Measurements from ENCODE around the gene PIK3CB.
"Not testable (repeated sequence)": the region's sequence is repeated elsewhere in the genome, so short reads cannot be mapped to it uniquely, and the experiment has no call there.

PIK3CB gene

DNA sequence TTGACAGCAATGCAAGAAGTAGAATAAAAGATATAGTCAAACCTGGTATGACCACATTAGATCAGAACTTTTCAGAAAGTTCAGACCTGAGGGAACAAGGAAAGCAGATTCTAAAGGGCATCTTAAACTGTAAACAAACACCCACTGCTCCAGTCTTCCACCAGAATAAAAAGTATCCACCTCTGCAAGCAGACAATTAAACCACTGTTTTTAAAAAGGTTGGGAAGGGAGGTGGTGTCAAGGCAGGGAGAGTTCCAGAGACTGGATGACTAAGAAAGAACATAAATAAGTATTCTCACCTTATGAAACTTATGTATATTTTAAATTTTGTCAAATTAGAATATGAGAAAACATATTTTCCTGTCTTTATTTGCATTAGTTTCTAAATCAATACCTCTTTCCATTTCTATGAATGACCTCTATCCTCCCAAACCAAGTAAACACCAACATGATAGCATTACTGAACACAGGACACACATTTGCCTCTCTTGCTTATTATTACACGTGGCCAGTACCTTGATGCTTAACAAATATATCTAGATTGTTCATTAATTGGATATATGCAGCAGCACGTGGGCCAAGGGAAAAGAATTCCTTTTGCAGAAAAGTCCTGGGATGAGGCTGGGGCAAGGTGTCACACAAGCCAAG is 31.6 kb downstream of the PIK3CB start:
- no peak for DNase-seq (ENCODE audit: low read depth)

DNA sequence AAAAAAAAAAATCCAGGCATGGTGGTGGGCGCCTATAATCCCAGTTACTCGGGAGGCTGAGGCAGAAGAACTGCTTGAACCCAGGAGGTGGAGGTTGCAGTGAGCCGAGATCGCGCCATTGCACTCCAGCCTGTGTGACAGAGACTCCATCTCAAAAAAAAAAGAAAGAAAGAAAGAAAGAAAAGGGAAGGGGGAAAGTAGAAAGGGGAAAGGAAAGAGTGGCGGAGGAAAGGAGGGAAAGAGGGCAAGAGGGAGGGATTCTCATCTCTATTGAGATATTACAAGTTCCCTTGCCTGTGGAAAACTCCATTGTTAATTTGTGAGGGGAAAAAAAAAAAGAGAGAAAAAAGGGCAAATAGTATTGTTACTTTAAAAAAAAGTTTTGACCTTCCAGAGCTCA is 32.5 kb downstream of the PIK3CB start:
- DNase-seq (ENCODE audit: low read depth): not testable (repeated sequence)

GRCh38 chr3:138801792-138802191 is 32.9 kb downstream of the PIK3CB start:
- DNase-seq (ENCODE audit: low read depth): no peak

- DNase-seq (ENCODE audit: low read depth): no peak
Measured at GRCh38 chr3:138800248-138800647, 34.5 kb downstream of the PIK3CB start.

- no peak for DNase-seq (ENCODE audit: low read depth)
Measured at GRCh38 chr3:138799822-138800221, 34.9 kb downstream of the PIK3CB start.

DNA sequence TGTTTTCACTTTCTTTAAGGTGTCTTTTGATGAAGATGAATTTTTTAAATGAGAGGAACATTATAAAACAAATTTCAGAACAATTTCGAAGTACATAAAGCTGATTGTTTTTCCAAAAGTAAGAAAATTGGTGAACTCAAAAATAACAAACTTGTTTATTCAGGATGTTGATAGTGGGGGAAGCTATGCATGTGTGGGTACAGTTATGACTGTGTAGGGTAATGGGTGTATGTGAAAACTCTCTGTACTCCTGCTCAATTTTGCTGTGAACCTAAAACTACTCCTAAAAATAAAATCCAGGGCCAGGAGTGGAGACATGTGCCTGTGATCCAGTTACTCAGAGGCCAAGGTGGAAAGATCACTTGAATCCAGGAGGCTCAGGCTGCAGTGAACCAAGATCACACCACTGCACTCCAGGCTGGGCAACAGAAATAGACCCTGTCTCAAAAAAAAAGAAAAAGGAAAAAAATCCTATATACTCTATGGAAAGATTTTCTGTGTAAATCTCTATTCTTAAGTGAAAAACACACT is 37.2 kb downstream of the PIK3CB start:
- no peak for DNase-seq (ENCODE audit: low read depth)

- DNase-seq (ENCODE audit: low read depth): no peak
Measured at GRCh38 chr3:138796761-138797160, 38.0 kb downstream of the PIK3CB start.

DNA sequence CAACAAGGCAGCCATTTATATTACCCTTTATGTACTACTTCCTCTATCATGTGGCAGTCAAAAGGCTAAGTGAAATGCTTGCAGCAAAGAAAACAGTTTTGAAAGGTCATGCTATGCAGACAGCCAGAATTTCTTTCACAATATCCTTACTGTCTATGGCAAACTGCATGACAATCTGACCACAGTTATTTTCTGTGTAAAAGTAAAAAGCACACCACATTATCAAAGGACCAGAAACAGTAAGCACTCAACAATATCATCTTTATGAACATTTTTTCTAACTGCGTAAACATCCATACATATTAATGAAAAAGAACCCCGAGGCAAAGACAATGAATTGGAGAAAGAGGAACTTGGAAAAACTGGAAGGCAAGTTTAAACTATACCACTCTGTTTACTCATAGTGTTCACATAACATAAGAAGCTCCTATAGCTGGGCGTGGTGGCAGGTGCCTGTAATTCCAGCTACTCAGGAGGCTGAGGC is 47.9 kb downstream of the PIK3CB start:
- no peak for DNase-seq (ENCODE audit: low read depth)

GRCh38 chr3:138785951-138786350 is 48.8 kb downstream of the PIK3CB start:
- no peak for DNase-seq (ENCODE audit: low read depth)

DNA sequence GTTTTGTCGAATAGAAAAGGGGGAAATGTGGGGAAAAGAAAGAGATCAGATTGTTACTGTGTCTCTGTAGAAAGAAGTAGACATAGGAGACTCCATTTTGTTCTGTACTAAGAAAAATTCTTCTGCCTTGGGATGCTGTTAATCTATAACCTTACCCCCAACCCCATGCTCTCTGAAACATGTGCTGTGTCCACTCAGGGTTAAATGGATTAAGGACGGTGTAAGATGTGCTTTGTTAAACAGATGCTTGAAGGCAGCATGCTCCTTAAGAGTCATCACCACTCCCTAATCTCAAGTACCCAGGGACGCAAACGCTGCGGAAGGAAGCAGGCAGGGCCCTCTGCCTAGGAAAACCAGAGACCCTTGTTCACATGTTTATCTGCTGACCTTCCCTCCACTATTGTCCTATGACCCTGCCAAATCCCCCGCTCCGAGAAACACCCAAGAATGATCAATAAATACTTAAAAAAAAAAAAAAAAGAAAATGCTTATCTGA is 49.3 kb downstream of the PIK3CB start:
- DNase-seq (ENCODE audit: low read depth): not testable (repeated sequence)

DNA sequence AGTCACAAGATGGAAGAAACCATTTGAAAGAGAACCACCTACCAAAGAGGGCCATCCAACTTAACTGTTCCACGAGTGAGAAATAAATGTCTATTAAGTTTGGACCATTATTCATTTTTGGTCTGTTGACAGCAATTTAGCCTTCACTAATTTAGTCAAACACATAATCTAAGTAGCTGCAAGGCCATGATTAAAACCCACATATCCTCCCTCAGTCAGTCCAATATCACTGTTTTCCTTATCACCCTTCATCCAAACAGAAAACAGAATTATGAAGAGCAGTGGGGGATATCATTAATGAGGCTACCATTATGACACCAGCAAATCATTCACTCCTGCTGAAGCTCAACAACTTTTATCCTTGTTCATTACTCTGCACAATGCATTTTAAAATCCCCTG is 52.0 kb downstream of the PIK3CB start:
- DNase-seq (ENCODE audit: low read depth): no peak

GRCh38 chr3:138781012-138781470 is 53.7 kb downstream of the PIK3CB start:
- no peak for DNase-seq (ENCODE audit: low read depth)

DNA sequence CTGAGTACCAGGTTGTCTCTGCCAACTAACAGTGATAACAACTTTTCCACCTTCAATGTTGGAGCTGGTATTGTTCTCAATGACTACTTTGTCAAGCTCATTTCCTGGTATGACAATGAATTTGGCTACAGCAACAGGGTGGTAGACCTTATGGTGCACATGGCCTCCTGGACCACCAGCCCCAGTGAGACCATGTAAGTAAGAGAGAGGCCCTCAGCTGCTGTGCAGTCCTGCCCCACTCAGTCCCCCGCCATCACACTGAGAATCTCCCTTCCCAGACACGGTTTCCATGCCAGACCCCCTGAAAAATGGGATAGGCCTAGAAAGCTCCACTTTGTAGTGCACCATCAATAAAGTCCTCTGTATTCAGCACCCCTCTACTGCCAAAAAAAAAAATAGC is 56.1 kb downstream of the PIK3CB start:
- DNase-seq (ENCODE audit: low read depth): no peak

DNA sequence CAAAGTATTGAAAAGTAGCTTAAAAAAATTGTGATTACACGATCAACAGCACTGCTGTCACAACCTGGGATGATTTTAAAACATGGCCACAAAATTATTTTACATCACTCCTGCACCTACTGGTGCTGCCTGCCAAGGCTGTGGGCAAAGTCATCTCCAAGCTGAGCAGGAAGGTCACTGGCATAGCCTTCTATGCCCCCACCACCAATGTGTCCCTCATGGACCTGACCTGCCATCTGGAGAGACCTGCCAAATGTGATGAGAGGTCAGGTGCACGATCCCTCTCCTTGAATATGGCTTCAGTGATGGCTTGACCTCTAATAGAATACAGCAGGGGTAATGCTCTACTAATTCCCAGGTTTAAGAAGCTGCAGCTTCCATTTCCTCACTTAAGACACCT is 57.8 kb downstream of the PIK3CB start:
- no peak for DNase-seq (ENCODE audit: low read depth)

DNA sequence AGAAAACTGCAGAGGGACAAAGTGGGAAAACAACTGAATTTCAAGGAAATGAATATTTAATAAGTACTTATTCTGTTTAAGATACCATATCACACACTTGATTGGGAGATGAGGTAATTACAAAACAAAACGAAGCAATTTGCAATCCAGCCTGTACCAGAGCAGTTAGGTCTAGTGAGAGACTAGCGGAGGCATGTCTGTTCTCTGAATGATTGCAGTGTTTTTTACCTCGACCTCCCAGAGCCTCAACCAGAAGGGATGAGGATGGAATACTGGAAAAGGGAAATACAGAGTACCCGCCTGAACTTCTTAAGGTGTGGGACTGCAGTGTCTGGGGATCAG is 59.5 kb downstream of the PIK3CB start:
- DNase-seq (ENCODE audit: low read depth): no peak

DNA sequence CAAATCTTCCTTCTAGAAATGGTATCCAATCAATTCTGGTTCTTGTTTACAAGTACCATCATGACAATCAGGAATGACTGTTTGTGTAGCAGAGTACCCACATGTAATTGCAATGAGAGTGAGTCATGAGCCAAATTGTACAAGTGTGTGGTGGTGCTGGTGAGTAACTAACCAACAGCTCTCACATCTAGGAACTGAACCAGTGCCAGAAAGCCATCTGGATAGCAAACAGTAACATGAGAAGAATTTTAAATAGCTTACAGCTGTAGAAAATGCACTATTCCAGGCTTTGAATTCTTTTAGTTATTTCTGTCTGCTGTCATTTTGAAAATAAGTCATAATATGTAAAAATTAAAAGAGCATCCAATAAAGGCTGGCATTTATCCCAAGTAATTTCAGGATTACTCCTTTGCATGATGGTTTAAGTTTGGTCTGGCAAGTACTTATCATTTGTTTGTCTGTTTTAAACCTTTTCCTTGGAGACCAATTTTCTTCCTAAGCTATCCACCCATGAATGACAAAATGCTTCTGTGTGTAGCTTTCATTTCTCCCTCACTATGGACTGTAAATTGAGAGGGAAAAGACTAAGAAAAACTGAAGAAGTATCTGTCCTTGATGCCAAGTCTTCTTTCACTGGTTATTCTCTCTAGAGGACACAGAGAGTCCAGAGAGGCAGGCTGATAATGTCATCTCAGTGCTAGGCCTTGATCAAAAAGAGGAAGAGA is 60.0 kb downstream of the PIK3CB start:
- DNase-seq (ENCODE audit: low read depth): no peak

DNA sequence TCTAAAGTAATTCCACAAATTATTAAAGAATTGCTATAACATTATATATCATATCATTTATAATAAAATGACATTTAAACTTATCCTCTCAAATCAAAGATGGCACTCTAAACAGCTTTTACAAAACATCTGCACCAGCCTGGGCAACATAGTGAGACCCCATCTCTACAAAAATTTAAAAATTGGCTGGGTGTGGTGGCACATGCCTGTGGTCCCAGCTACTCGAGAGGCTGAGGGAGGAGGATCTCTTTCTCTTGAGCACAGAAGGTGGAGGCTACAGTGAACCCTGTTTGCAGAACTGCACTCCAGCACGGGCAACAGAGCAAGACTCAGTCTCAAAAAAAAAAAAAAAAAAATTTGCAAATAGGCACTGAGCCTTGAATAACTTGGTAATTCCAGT is 63.1 kb downstream of the PIK3CB start:
- no peak for DNase-seq (ENCODE audit: low read depth)

- no peak for DNase-seq (ENCODE audit: low read depth)
Measured at GRCh38 chr3:138769616-138770015, 65.1 kb downstream of the PIK3CB start.

GRCh38 chr3:138768946-138769345 is 65.8 kb downstream of the PIK3CB start:
- no peak for DNase-seq (ENCODE audit: low read depth)

DNA sequence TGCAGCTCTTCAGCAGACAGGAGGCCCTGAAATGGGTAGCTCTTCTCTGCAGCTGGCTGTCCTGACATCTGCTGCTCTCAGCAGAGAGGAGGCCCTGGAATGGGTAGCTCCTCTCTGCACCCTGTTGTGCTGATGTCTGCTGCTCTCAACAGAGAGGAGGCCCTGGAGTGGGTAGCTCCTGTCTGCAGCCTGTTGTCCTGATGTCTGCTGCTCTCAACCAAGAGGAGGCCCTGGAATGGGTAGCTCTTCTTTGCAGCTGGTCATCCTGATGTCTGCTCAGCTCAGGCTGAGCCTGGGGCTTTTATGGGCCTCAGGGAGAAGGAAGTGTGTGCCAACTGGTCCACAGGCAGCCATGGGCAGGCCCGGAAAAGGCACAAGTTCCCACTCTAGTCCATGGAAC is 66.6 kb downstream of the PIK3CB start:
- DNase-seq (ENCODE audit: low read depth): no peak

GRCh38 chr3:138767498-138768104 is 67.1 kb downstream of the PIK3CB start:
- DNase-seq (ENCODE audit: low read depth): no peak

DNA sequence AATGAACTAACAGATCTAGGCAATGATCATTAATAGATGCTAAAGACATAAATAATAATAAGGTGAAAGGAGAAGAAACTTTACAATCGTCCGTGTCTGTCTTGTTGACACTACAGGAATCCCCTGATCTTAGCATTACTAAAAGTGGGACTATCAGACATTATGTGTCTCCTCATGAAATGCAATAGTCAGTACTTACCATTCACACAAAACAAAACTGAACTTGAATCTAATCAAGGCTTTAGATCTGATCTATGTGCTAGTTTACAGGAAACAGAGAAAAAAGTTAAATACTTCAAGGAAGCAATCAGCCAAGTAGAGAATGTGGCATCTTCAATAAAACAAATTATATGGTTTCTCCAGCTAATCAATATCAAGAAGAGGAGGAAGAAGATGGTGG is 73.7 kb downstream of the PIK3CB start:
- no peak for DNase-seq (ENCODE audit: low read depth)

DNA sequence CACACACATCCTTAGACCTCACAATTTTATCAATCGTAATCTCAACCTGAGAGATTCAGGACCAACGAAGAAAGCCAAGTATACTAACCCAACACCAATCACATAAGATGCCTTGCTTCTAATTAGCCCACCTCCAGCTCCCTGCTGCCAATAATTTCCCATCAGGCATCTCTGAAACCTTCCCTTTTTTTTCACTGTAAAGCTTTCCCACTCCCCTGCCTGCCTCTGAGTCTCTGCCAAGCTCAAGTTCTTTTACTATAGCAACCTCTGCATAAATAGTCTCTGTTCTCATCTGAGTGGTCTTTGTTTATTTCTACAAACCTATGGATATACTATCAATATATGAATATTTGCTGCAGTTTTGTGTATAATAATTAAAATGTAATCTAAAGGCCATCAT is 86.5 kb downstream of the PIK3CB start:
- no peak for DNase-seq (ENCODE audit: low read depth)
